ENCODE results near the gene TUBA1A. TPM values are rescaled to one million over a fixed set of nuclear protein-coding genes. Genes with fewer than 3 reads are reported as not detected.
A peak's percentile ranks its signal among the peaks of the same experiment; 100 is the strongest.

TUBA1A gene
- total and polyA plus RNA-seq, 7 donors = 20.1 to 677 (median 614) TPM

- intact Hi-C loops (cut with DNase I) = no loop called here
- Histone ChIP-seq H3K27me3 (no peaks in the 10 kb centered on the region), H3K4me1 (peaks cover 0 to 30% (median 27%) of the 10 kb centered on the region in 4 donors), H3K27ac (peak overlapping the region; percentile 85 to 94 (median 88)), H3K4me3 (peak overlapping the region in 1 of 4 donors; percentile 54), H3K9me3 (no peaks in the 10 kb centered on the region), H3K36me3 (no peaks in the 10 kb centered on the region)
- 78 to 82% methylated on average over 9 of the region's 9 CpGs for WGBS, 2 donors
- TF ChIP-seq EP300 (IDR thresholded peaks at IDR 0.05) = no peak
- TF ChIP-seq POLR2AphosphoS5 (IDR thresholded peaks at IDR 0.05) = peak in 1 of 4 donors; percentile 53
- no peak for DNase-seq
Measured at GRCh38 chr12:49231878-49232655, 43.2 kb upstream of the TUBA1A start.

GRCh38 chr12:49230805-49231194 is 41.9 kb upstream of the TUBA1A start:
- intact Hi-C loops (cut with DNase I) = no loop called here
- H3K4me1 ChIP-seq = peaks cover 0 to 30% (median 27%) of the 10 kb centered on the region in 4 donors

GRCh38 chr12:49230176-49230804 is 41.4 kb upstream of the TUBA1A start:
- DNase-seq = no peak
- H3K27ac ChIP-seq = no peak overlapping the region
- WGBS, 2 donors = 41 to 77% methylated on average over 6 of the region's 6 CpGs
- no peaks in the 10 kb centered on the region for H3K27me3 ChIP-seq
- H3K4me3 ChIP-seq = no peak overlapping the region
- H3K4me1 ChIP-seq = peaks cover 0 to 32% (median 29%) of the 10 kb centered on the region in 4 donors
- H3K9me3 ChIP-seq = no peaks in the 10 kb centered on the region
- H3K36me3 ChIP-seq = no peaks in the 10 kb centered on the region
- intact Hi-C loops (cut with DNase I) = no loop called here
- no peak for TF ChIP-seq CTCF (IDR thresholded peaks at IDR 0.05)
- TF ChIP-seq EP300 (IDR thresholded peaks at IDR 0.05) = no peak
- no peak for TF ChIP-seq POLR2A (IDR thresholded peaks at IDR 0.05)
- no peak for TF ChIP-seq POLR2AphosphoS5 (IDR thresholded peaks at IDR 0.05)

More at GRCh38 chr12:49230805-49231194, 41.9 kb upstream of the TUBA1A start:
- Histone ChIP-seq H3K9me3 (no peaks in the 10 kb centered on the region), H3K4me3 (no peak overlapping the region), H3K36me3 (no peaks in the 10 kb centered on the region), H3K27ac (peak overlapping the region in 2 of 4 donors; percentile 92 to 94), H3K27me3 (no peaks in the 10 kb centered on the region)
- DNase-seq = no peak
- WGBS, 2 donors = 63 to 78% methylated on average over 3 of the region's 3 CpGs
- TF ChIP-seq POLR2A (IDR thresholded peaks at IDR 0.05) = no peak

GRCh38 chr12:49228653-49229052 is 39.8 kb upstream of the TUBA1A start:
- Histone ChIP-seq H3K4me3 (no peak overlapping the region), H3K36me3 (no peaks in the 10 kb centered on the region), H3K27me3 (no peaks in the 10 kb centered on the region), H3K9me3 (no peaks in the 10 kb centered on the region), H3K27ac (no peak overlapping the region), H3K4me1 (peaks cover 0 to 27% (median 22%) of the 10 kb centered on the region in 4 donors)
- TF ChIP-seq EP300 (IDR thresholded peaks at IDR 0.05) = no peak
- no peak for TF ChIP-seq CTCF (IDR thresholded peaks at IDR 0.05)
- TF ChIP-seq POLR2A (IDR thresholded peaks at IDR 0.05) = no peak
- TF ChIP-seq POLR2AphosphoS5 (IDR thresholded peaks at IDR 0.05) = no peak
- intact Hi-C loops (cut with DNase I) = no loop called here
- DNase-seq = no peak
- WGBS, 2 donors = 95 to 96% methylated on average over 3 of the region's 3 CpGs

GRCh38 chr12:49227713-49228112 is 38.8 kb upstream of the TUBA1A start:
- no peak for DNase-seq
- WGBS, 2 donors = 94 to 96% methylated on average over 3 of the region's 3 CpGs
- H3K36me3 ChIP-seq = no peaks in the 10 kb centered on the region
- no peak overlapping the region for H3K27ac ChIP-seq
- peaks cover 0 to 26% (median 18%) of the 10 kb centered on the region in 4 donors for H3K4me1 ChIP-seq
- H3K4me3 ChIP-seq = no peak overlapping the region
- intact Hi-C loops (cut with DNase I) = no loop called here
- TF ChIP-seq CTCF (IDR thresholded peaks at IDR 0.05) = no peak
- TF ChIP-seq EP300 (IDR thresholded peaks at IDR 0.05) = no peak
- no peak for TF ChIP-seq POLR2AphosphoS5 (IDR thresholded peaks at IDR 0.05)
- no peak for TF ChIP-seq POLR2A (IDR thresholded peaks at IDR 0.05)
- H3K27me3 ChIP-seq = no peaks in the 10 kb centered on the region
- no peaks in the 10 kb centered on the region for H3K9me3 ChIP-seq
